HepG2 (cell line): ENCODE results near the gene KMT2B. TPM values are rescaled to one million over a fixed set of nuclear protein-coding genes. Genes with fewer than 3 reads are reported as not detected.
A peak's percentile ranks its signal among the peaks of the same experiment; 100 is the strongest.

Source experiments
- AFF4 ChIP-seq: sonication (generic); formaldehyde crosslinking; IDR thresholded peaks from 2 replicates; pipeline ENCODE4 v1.4.0; 2020; ENCODE audit warnings: missing genetic modification reagents
- HNF4A ChIP-seq: sonication (generic); formaldehyde crosslinking; IDR thresholded peaks from 2 replicates; pipeline ENCODE4 v1.4.0; 2020; ENCODE audit warnings: missing genetic modification reagents
- JUND ChIP-seq: sonication (generic); formaldehyde crosslinking; IDR thresholded peaks from 2 replicates; pipeline ENCODE4 v1.8.0; 2022; ENCODE audit warnings: mild to moderate bottlenecking, missing genetic modification reagents
- MYC ChIP-seq: sonication (generic); formaldehyde crosslinking; IDR thresholded peaks from 2 replicates; pipeline ENCODE4 v1.9.0; 2021; ENCODE audit warnings: missing genetic modification reagents, borderline replicate concordance
- PBX3 ChIP-seq: sonication (generic); formaldehyde crosslinking; IDR thresholded peaks from 2 replicates; pipeline ENCODE4 v1.8.1; 2023; ENCODE audit warnings: missing genetic modification reagents, inconsistent platforms, borderline replicate concordance
- PHF8 ChIP-seq: sonication (generic); formaldehyde crosslinking; IDR thresholded peaks from 2 replicates; pipeline ENCODE4 v1.5.0; 2020; ENCODE audit warnings: missing genetic modification reagents
- POGK ChIP-seq: sonication (generic); formaldehyde crosslinking; conservative IDR thresholded peaks from 2 replicates; pipeline ENCODE4 v1.8.0; 2022; ENCODE audit warnings: mild to moderate bottlenecking, moderate library complexity, missing genetic modification reagents
- RFX5 ChIP-seq: IDR thresholded peaks from 2 replicates; pipeline ENCODE4 v1.6.1; 2011; ENCODE audit warnings: low read depth, low read length, improper control_type of control experiment
- ZFP41 ChIP-seq: sonication (generic); formaldehyde crosslinking; IDR thresholded peaks from 2 replicates; pipeline ENCODE4 v1.4.0; 2020; ENCODE audit warnings: mild to moderate bottlenecking, missing genetic modification reagents, borderline replicate concordance
- ZNF12 ChIP-seq: sonication (generic); formaldehyde crosslinking; IDR thresholded peaks from 2 replicates; pipeline ENCODE4 v1.5.0; 2020; ENCODE audit warnings: missing genetic modification reagents
- ZNF20 ChIP-seq: sonication (generic); formaldehyde crosslinking; IDR thresholded peaks from 2 replicates; pipeline ENCODE4 v1.4.0; 2020; ENCODE audit warnings: mild to moderate bottlenecking, moderate library complexity, missing genetic modification reagents
- ZNF256 ChIP-seq: sonication (generic); formaldehyde crosslinking; conservative IDR thresholded peaks from 2 replicates; pipeline ENCODE4 v1.4.0; 2020; ENCODE audit warnings: missing genetic modification reagents
- ZNF331 ChIP-seq: sonication (generic); formaldehyde crosslinking; IDR thresholded peaks from 2 replicates; pipeline ENCODE4 v1.4.0; 2020; ENCODE audit warnings: missing genetic modification reagents
- ZNF496 ChIP-seq: sonication (generic); formaldehyde crosslinking; IDR thresholded peaks from 2 replicates; pipeline ENCODE4 v1.8.1; 2023; ENCODE audit warnings: mild to moderate bottlenecking, moderate library complexity, missing genetic modification reagents; ENCODE audit not compliant: insufficient replicate concordance
- ZNF512 ChIP-seq: sonication (generic); formaldehyde crosslinking; IDR thresholded peaks from 2 replicates; pipeline ENCODE4 v1.4.0; 2020; ENCODE audit warnings: mild to moderate bottlenecking, missing genetic modification reagents
- polyA plus RNA-seq, 8 experiments: library from polyadenylated mRNA; depleted of rRNA in 3 of 8; stranded (reverse) in 7 of 8; unstranded in 1 of 8; fragments of >200 nt; fragmentation: Illumina TruSeq in 4 of 8; extraction: Trizol in 4 of 8; gene quantifications; 2 replicates each; pipeline versions ENCODE4 v1.2.1 to v1.2.3, GENCODE V29; 2011 to 2016; ENCODE audit warnings: low read depth in 4 of 8, missing spikeins in 1 of 8, mixed read lengths in 1 of 8; ENCODE audit not compliant: insufficient read depth in 1 of 8
- total RNA-seq, 5 experiments: library from RNA; depleted of rRNA; stranded (reverse); fragments of >200 nt; fragmentation: Illumina TruSeq; extraction: Trizol; gene quantifications; 2 replicates each; pipeline ENCODE4 v1.2.3, GENCODE V29; 2016; ENCODE audit warnings: low read depth in 1 of 5

Gene KMT2B
- total and polyA plus RNA-seq, 2 of the 13 experiments (the other 11 are each of a cell fraction or from before 2014, with no cell fraction given), result 6.2 to 16.9 TPM

GRCh38 chr19:35744430-35745327 lies 26.9 kb downstream of the KMT2B start (continued):
- no peak for TF ChIP-seq AFF4 (CRISPR knock-in tag)
- no peak for TF ChIP-seq ZNF20
- peak; percentile 4; the same call in 1 of the 2 replicates for TF ChIP-seq PHF8 (CRISPR knock-in tag)
- TF ChIP-seq ZNF512 (CRISPR knock-in tag), result no peak
- TF ChIP-seq HNF4A (CRISPR knock-in tag), result no peak
- TF ChIP-seq MYC (CRISPR knock-in tag), result peak; percentile 39; the same call in 1 of the 2 replicates
- peak; percentile 73; the same call in 1 of the 2 replicates for TF ChIP-seq POGK
- no peak for TF ChIP-seq RFX5
- no peak for TF ChIP-seq ZNF496 (CRISPR knock-in tag)
- TF ChIP-seq ZFP41 (CRISPR knock-in tag), result no peak
- no peak for TF ChIP-seq JUND (CRISPR knock-in tag)
- no peak for TF ChIP-seq PBX3
- TF ChIP-seq ZNF256 (CRISPR knock-in tag), result no peak
- TF ChIP-seq ZNF12 (CRISPR knock-in tag), result no peak
- TF ChIP-seq ZNF331 (CRISPR knock-in tag), result no peak
